NCI-H1930 (cell line): Measurements from ENCODE around the gene NFIB.

ENCODE experiments used
- DNase-seq, 2 experiments: peaks; one replicate each; lab custom pipeline; 2025; lab: John Stamatoyannopoulos, UW

The NFIB gene

DNA sequence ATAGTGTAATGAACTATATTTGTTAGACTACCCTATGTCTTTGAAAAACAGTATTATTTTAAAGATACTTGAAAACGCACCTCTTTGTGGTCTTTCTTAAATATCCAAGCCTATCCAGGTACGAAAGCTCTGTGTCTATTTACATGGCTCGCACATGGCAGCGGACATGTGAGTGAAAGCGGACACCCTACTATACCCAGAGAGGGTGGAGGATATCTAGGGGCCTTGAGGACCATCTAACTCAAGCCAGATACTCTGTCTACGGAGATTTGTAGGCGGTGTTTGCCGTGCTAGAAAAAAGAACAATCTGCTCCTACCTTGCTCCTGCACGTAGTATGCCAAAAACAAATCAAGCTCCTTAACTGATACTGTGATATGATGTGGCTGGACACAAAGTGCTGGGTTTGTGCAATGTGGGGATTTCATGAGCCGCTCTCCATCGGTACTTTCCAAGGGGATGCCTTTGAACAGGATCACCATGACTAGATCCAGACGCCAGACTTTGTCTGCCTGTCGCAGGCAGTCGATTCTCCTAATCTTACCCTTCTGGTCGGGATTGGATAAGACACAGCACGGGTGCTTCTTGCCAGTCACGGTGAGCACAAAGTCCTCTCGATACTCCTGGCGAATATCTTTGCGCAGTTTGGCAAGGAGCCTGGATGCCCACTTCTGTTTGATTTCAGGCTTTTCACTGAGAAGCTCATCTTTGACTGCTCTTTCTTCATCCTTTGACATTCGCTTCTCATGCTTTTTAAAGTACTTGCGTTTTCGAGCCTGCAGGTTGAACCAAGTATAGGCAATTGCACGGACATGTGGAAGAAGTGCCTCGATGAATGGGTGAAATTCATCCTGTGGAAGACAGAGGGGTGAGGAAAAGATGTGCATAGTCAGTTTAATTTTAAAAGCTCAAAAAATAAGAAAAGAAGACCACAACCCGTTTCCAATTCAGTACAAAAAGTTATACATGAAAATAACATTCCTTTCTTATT, 7.0 kb downstream of the NFIB start:
- DNase-seq: no peak

DNA sequence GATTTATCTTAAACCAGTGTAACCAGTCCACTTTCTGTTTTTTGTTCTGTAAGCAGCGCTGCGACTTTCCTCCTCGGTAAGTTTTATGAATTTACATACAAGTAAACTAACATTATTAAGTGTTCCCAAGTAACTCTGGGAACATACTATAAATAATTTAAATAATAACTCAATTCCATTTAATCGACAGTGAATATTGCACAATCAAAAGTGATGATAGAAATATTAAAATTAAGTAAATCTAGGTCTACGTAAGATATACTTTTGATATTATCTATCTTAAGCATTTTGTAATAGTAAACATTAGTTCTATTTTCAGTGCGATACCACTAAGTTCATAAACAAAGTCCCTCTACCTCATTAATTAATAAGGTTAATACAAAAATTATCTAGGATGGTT, 7.8 kb downstream of the NFIB start:
- no peak for DNase-seq

GRCh38 chr9:14304259-14304658, 9.7 kb downstream of the NFIB start:
- DNase-seq: no peak

- DNase-seq: no peak
Measured at GRCh38 chr9:14303521-14303920, 10.4 kb downstream of the NFIB start.

GRCh38 chr9:14303100-14303499, 10.8 kb downstream of the NFIB start:
- no peak for DNase-seq

DNA sequence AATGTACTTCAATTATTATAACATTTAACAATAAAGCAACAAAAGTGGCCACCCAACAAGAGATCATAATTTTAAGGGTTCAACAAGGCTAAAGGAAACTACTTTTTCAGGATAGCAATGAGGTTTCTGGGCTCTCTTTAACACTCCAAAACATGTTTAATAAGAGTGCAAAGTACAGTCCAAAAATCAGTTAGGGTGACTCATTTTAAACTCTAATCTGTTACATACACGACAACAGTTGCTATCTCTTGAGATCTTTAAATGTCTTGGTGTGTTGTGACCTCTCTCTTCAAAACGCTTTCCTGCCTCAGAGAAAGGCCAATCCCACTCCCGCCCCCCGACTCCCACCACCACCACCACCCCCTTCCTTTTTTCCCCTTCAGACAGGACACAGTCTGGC, 11.5 kb downstream of the NFIB start:
- DNase-seq: no peak

DNA sequence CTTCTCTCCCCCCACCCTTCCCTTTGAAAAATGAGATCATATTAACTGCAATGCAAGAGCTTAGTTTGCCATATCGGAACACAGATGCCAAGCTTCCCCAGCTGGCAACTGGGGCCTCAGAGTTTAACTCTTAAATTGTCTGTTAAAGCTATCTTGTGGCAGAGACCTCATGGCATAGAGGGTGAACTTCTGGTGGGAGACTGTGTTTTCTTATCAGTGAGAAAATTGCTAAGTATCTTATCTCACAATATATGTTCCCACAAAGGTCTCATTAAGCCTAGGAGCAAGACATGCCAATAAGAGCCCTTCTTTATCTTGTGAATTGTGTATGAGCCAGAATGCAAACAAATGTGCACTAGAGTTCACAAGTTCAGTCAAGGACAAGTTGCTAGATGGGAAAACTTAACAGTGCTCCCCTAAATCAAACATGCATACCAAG, 12.3 kb downstream of the NFIB start:
- DNase-seq: no peak

- no peak for DNase-seq
Measured at GRCh38 chr9:14301006-14301405, 12.9 kb downstream of the NFIB start.

DNA sequence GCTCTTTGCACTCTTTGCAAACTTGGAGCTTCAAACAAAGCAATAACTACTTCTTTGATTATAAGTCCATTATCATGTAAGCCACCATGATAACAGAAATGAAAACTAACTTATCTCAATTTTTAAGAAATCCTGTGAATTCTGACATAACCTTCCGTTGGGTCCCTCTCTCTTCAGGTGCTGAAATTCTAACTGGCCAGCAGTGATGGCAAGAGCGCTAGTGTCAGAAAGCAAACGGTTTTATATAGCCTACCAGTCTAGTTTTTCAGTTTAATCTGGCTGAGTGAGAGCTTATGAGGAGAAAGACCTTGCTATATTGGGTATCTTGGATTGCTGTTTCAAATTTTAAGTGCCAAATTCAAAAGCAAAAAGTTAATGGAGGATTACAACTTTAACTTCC, 13.4 kb downstream of the NFIB start:
- no peak for DNase-seq

- DNase-seq: no peak
Measured at GRCh38 chr9:14300040-14300439, 13.9 kb downstream of the NFIB start.

DNA sequence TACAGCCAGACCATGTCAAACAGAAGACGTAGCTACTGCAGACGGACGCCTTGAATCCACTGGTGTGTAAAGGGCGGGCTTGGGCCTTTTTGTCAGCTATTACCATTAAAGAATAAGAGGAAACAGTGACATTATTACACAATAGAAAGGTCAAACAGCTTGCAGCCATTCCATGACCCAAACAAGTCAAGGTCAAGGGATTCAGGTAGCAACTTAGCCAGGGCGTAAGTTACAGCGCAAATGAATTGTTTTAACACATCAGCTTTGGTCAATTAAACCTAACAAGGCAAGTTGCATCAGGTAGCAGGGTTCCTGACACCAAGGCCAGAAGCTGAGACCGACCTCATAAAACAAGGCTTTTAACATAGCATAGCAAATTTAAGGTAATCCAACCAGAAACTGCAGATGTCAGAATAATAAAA, 15.3 kb downstream of the NFIB start:
- no peak for DNase-seq

GRCh38 chr9:14296495-14297113, 17.3 kb downstream of the NFIB start:
- no peak for DNase-seq

GRCh38 chr9:14294659-14295058, 19.3 kb downstream of the NFIB start:
- no peak for DNase-seq

GRCh38 chr9:14293801-14294200, 20.1 kb downstream of the NFIB start:
- no peak for DNase-seq

GRCh38 chr9:14292181-14292739, 21.7 kb downstream of the NFIB start:
- DNase-seq: no peak

DNA sequence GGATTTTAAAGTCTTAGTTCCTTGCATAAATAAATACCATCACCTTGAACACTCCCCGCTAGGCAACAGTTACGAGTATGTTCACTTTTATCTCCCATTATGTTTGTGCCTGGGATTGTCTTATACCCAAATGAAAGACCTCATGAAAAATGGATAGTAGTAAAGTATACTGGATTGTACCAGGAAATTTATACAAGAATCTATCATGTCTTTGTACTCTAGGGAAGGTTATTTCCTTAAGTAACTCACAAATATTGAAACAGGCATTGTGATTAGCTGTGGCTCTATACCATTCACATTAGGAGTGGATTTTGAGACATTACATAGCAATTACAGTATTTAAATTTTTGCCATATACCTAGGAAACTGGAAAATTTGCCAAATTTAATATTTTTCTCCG, 24.0 kb downstream of the NFIB start:
- no peak for DNase-seq

- no peak for DNase-seq
Measured at GRCh38 chr9:14288433-14288832, 25.5 kb downstream of the NFIB start.

- no peak for DNase-seq
Measured at GRCh38 chr9:14286121-14286520, 27.8 kb downstream of the NFIB start.

DNA sequence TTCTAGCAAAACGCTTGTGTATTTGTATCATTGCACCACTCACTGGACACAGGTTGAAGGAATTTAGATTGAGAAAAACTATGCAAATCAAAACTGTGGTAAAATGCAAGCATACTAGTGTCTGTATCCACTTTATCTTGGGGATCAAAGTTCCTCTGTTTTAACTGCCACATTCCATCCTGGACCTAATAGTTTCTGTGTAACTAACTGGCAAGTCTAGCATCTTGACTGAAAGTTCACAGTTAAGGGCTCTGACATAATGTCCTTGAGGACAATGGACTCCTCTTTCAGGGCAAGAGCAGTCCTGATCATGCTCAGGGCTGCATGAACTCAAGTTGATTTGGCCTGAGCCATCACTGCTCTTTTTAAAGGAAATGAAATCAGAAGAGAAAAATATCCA, 30.7 kb downstream of the NFIB start:
- DNase-seq: no peak

GRCh38 chr9:14281876-14282275, 32.1 kb downstream of the NFIB start:
- no peak for DNase-seq

- DNase-seq: no peak
Measured at GRCh38 chr9:14281136-14281795, 32.7 kb downstream of the NFIB start.

GRCh38 chr9:14279671-14280070, 34.3 kb downstream of the NFIB start:
- DNase-seq: no peak
